Endothelial cell (in vitro differentiated cells): ENCODE results near the gene CDH16. TPM values are rescaled to one million over a fixed set of nuclear protein-coding genes. Genes with fewer than 3 reads are reported as not detected.
"Not testable (repeated sequence)": the region's sequence is repeated elsewhere in the genome, so short reads cannot be mapped to it uniquely, and the experiment has no call there.

Experiments used
- DNase-seq: peaks from one replicate; pipeline ENCODE4 v3.0.0; 2021; ENCODE audit warnings: low spot score
- H3K27ac Mint-ChIP-seq: one replicate; pipeline ENCODE4 v1.8.0; 2021; ENCODE audit warnings: mixed read lengths, inconsistent platforms; ENCODE audit not compliant: unreplicated experiment
- H3K27me3 Mint-ChIP-seq: one replicate; pipeline ENCODE4 v1.8.0; 2021; ENCODE audit warnings: mild to moderate bottlenecking, moderate library complexity, mixed read lengths, inconsistent platforms; ENCODE audit not compliant: unreplicated experiment
- H3K36me3 Mint-ChIP-seq: one replicate; pipeline ENCODE4 v1.8.0; 2021; ENCODE audit warnings: mild to moderate bottlenecking, low read depth, mixed read lengths, inconsistent platforms; ENCODE audit not compliant: unreplicated experiment
- H3K4me1 Mint-ChIP-seq: one replicate; pipeline ENCODE4 v1.8.0; 2021; ENCODE audit warnings: mild to moderate bottlenecking, mixed read lengths, inconsistent platforms; ENCODE audit not compliant: unreplicated experiment
- H3K4me3 Mint-ChIP-seq: one replicate; pipeline ENCODE4 v1.8.0; 2021; ENCODE audit warnings: mild to moderate bottlenecking, mixed read lengths, inconsistent platforms; ENCODE audit not compliant: unreplicated experiment
- H3K9me3 Mint-ChIP-seq: one replicate; pipeline ENCODE4 v1.8.0; 2021; ENCODE audit warnings: mixed read lengths, inconsistent platforms; ENCODE audit not compliant: unreplicated experiment
- total RNA-seq: library from RNA; stranded (reverse); fragmentation: NEBNext Ultra II Directional; extraction: Animal tissue kit (Norgen Biotek cat#: 25700); gene quantifications from one replicate; pipeline ENCODE4 v1.2.1, GENCODE V29; 2021; ENCODE audit not compliant: unreplicated experiment
- TF ChIP-seq, protein P1 (sequence below): fragments of 200-600 bp; sonication (generic); IDR thresholded peaks from one replicate; pipeline ENCODE4 v1.5.0; 2021; ENCODE audit warnings: antibody characterized with exemption; ENCODE audit not compliant: unreplicated experiment

Gene CDH16
- total RNA-seq, 1 donor from 2014 or later, result not detected

DNA sequence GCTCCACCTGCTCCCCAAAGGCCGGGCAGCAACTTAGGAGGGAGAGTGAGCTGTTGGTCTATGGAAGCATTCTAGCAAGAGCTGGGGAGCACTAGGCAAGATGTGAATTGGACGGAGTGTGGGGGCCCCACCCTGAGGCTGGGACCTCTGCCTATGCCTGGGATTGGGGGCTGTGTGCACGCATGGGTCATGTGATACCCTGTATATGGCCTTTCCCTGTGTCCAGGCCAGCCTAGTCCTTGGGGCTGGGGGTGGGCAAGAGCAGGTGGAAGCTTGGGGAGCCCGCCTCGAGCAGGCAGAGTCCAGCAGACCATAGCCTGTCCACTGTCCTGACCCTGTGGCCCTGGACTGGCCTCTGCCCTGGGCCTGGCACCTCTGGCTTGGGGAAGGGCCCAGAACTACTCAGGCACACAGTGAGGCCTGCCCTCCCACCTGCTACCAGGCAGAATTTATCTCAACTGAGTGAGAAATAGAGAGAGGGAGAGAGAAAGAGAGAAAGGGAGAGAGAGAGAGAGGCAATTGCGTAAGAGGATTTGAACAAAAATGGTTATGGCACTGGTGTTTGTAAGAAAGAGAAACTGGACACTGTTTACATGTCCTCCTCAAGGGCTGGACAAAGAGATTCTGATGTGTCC lies 19.3 kb downstream of the CDH16 start:
- no peak for DNase-seq
- H3K27ac Mint-ChIP-seq, result no peak overlapping the region

DNA sequence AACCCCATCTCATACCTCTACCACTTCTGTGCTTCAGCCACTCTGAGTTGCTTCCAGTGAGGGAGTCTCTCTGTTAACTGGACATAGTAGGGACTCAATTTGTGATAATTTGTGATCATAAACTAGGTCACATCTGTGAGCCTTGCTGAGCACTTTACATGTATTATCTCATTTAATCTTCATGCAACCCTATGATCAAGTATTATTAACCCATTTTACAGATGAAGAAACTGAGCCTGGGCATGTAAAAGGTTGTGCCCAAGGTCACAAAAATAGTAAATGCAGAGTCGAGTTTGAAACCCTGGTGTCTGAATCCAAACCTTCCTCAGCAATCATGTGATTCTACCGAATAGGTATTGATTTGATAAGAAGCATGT lies 19.8 kb downstream of the CDH16 start:
- Mint-ChIP-seq H3K4me3 (no peak overlapping the region), H3K9me3 (no peaks in the 10 kb centered on the region), H3K36me3 (no peaks in the 10 kb centered on the region), H3K27ac (no peak overlapping the region), H3K27me3 (peaks cover 8% of the 10 kb centered on the region), H3K4me1 (no peaks in the 10 kb centered on the region)
- TF ChIP-seq, protein P1, sequence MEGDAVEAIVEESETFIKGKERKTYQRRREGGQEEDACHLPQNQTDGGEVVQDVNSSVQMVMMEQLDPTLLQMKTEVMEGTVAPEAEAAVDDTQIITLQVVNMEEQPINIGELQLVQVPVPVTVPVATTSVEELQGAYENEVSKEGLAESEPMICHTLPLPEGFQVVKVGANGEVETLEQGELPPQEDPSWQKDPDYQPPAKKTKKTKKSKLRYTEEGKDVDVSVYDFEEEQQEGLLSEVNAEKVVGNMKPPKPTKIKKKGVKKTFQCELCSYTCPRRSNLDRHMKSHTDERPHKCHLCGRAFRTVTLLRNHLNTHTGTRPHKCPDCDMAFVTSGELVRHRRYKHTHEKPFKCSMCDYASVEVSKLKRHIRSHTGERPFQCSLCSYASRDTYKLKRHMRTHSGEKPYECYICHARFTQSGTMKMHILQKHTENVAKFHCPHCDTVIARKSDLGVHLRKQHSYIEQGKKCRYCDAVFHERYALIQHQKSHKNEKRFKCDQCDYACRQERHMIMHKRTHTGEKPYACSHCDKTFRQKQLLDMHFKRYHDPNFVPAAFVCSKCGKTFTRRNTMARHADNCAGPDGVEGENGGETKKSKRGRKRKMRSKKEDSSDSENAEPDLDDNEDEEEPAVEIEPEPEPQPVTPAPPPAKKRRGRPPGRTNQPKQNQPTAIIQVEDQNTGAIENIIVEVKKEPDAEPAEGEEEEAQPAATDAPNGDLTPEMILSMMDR, result no peak
- no peak for DNase-seq

More for the DNA sequence above, 19.3 kb downstream of the CDH16 start:
- no peak overlapping the region for H3K4me3 Mint-ChIP-seq
- no peaks in the 10 kb centered on the region for H3K9me3 Mint-ChIP-seq
- no peaks in the 10 kb centered on the region for H3K4me1 Mint-ChIP-seq
- H3K36me3 Mint-ChIP-seq, result no peaks in the 10 kb centered on the region
- TF ChIP-seq, protein P1, result no peak
- peaks cover 8% of the 10 kb centered on the region for H3K27me3 Mint-ChIP-seq

DNA sequence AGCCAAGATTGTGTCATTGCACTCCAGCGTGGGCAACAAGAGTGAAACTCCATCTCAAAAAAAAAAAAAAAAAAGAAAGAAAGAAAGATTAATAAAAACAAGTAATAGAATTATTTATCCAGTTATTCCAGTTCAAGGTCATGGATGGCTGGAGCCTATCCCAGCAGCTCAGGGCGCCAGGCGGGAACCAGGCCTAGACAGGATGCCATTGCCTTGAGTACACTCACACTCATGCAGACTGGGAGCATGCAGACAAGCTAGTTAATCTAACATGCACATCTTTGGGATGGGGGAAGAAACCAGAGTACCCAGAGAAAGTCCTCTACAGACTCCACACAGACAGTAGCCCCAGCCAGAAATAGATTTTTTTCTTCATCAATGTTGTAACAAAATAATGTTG lies 20.5 kb downstream of the CDH16 start:
- H3K4me3 Mint-ChIP-seq, result no peak overlapping the region
- TF ChIP-seq, protein P1, result no peak
- H3K27ac Mint-ChIP-seq, result no peak overlapping the region
- H3K9me3 Mint-ChIP-seq, result no peaks in the 10 kb centered on the region
- no peaks in the 10 kb centered on the region for H3K36me3 Mint-ChIP-seq
- no peaks in the 10 kb centered on the region for H3K4me1 Mint-ChIP-seq
- no peak for DNase-seq
- peaks cover 8% of the 10 kb centered on the region for H3K27me3 Mint-ChIP-seq

DNA sequence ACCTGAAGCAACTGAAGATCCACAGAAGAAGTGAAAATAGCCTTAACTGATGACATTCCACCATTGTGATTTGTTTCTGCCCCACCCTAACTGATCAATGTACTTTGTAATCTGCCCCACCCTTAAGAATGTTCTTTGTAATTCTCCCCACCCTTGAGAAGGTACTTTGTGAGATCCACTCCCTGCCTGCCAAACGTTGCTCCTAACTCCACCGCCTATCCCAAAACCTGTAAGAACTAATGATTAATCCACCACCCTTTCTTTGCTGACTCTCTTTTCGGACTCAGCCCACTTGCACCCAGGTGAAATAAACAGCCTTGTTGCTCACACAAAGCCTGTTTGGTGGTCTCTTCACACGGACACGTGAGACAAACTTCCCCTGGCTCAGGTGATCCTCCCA lies 22.0 kb downstream of the CDH16 start:
- not testable (repeated sequence) for H3K36me3 Mint-ChIP-seq, H3K27ac Mint-ChIP-seq, H3K4me1 Mint-ChIP-seq, H3K9me3 Mint-ChIP-seq, H3K27me3 Mint-ChIP-seq, DNase-seq, H3K4me3 Mint-ChIP-seq

DNA sequence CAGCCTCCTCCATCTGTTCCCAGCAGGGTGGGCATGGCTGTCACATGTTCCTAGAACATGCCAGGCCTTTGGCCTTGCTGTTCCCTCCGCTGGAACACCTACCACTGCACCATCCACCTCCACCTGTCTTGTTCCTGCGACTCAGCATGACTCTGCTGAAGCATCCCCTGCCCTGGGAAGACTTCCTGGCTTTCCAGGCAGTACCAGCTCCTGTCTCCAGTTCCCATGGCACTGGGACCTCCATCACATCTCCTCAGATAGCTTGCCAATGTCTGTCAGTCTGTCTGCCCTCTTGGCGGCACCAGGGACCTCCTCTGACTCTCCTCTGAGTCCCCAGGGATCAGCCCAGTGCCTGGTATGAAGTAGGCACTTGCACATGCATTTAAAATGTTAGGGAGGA lies 22.7 kb downstream of the CDH16 start:
- no peak for DNase-seq
- Mint-ChIP-seq H3K27me3 (peaks cover 9% of the 10 kb centered on the region), H3K27ac (no peak overlapping the region), H3K4me1 (no peaks in the 10 kb centered on the region), H3K4me3 (no peak overlapping the region), H3K36me3 (peaks cover 2% of the 10 kb centered on the region), H3K9me3 (no peaks in the 10 kb centered on the region)
- TF ChIP-seq, protein P1, result no peak
